Spinal cord (tissue), 10 donors: ENCODE results near the gene PSMB11. TPM values are rescaled to one million over a fixed set of nuclear protein-coding genes. Genes with fewer than 3 reads are reported as not detected.
"Not testable (repeated sequence)": the region's sequence is repeated elsewhere in the genome, so short reads cannot be mapped to it uniquely, and the experiment has no call there.

ENCODE experiments used
- DNase-seq, 6 donors: peaks; one replicate each; pipeline versions ENCODE4 v3.0.0 to v3.0.0-alpha.2; 2013 to 2015; ENCODE audit warnings: low spot score in 6 of 6, low read depth in 4 of 6
- H3K27ac ChIP-seq: one replicate; pipeline ENCODE4 v1.5.1; 2013; ENCODE audit warnings: low read depth, low read length, control low read depth
- H3K27me3 ChIP-seq: one replicate; pipeline ENCODE4 v1.6.1; 2013; ENCODE audit warnings: low read length; ENCODE audit not compliant: control insufficient read depth, insufficient read depth
- H3K36me3 ChIP-seq: one replicate; pipeline ENCODE4 v1.6.1; 2013; ENCODE audit warnings: low read length; ENCODE audit not compliant: control insufficient read depth, insufficient read depth
- H3K4me1 ChIP-seq: one replicate; pipeline ENCODE4 v1.6.1; 2013; ENCODE audit warnings: low read length; ENCODE audit not compliant: control insufficient read depth, insufficient read depth
- H3K4me3 ChIP-seq: one replicate; pipeline ENCODE4 v1.5.1; 2013; ENCODE audit warnings: low read depth, low read length, control low read depth
- H3K9me3 ChIP-seq: one replicate; pipeline ENCODE4 v1.6.1; 2013; ENCODE audit warnings: low read length; ENCODE audit not compliant: control insufficient read depth, insufficient read depth
- WGBS: methylation state at CpG from one replicate; pipeline ENCODE4 v1.1.5; 2013; ENCODE audit warnings: missing lambda C conversion rate; ENCODE audit not compliant: insufficient coverage; 5-methylcytosine and 5-hydroxymethylcytosine counted together
- polyA plus RNA-seq, 2 donors: library from polyadenylated mRNA; unstranded; fragments of 120-200 nt; gene quantifications; one replicate each; pipeline ENCODE4 v1.2.1, GENCODE V29; 2013; ENCODE audit not compliant: insufficient read length in 2 of 2
- total RNA-seq, 2 donors: library from RNA; depleted of rRNA in 1 of 2; stranded (reverse); fragments of 120-200 nt in 1 of 2; fragments of >200 nt in 1 of 2; gene quantifications; one replicate each; pipeline versions ENCODE4 v1.2.3 to v1.2.4, GENCODE V29; 2013 to 2014
- donor health status: healthy.

Gene PSMB11
- total and polyA plus RNA-seq, 4 donors, result not detected

- DNase-seq, result no peak
- H3K27ac ChIP-seq, result no peak overlapping the region
- H3K4me1 ChIP-seq, result peaks cover 23% of the 10 kb centered on the region
- H3K9me3 ChIP-seq, result no peaks in the 10 kb centered on the region
- H3K4me3 ChIP-seq, result no peak overlapping the region
- WGBS, result no CpG with 5 or more reads among the region's 3 CpGs
- H3K36me3 ChIP-seq, result peaks cover 9% of the 10 kb centered on the region
- no peaks in the 10 kb centered on the region for H3K27me3 ChIP-seq
These were observed 39.4 kb upstream of the PSMB11 start for GRCh38 chr14:23002592-23002991.

GRCh38 chr14:23004274-23004673, 37.7 kb upstream of the PSMB11 start:
- not testable (repeated sequence) for H3K4me3 ChIP-seq, H3K36me3 ChIP-seq, H3K27ac ChIP-seq, H3K9me3 ChIP-seq, DNase-seq, H3K27me3 ChIP-seq
- H3K4me1 ChIP-seq, result peaks cover 13% of the 10 kb centered on the region
- WGBS, result 100% methylated on average over 3 of the region's 4 CpGs

GRCh38 chr14:23005451-23006187, 36.4 kb upstream of the PSMB11 start:
- 79% methylated on average over 2 of the region's 3 CpGs for WGBS

GRCh38 chr14:23006188-23006534, 35.9 kb upstream of the PSMB11 start:
- no peaks in the 10 kb centered on the region for H3K36me3 ChIP-seq
- no peaks in the 10 kb centered on the region for H3K27me3 ChIP-seq
- no peak for DNase-seq
- H3K4me3 ChIP-seq, result peak overlapping the region; percentile 85
- peaks cover 13% of the 10 kb centered on the region for H3K4me1 ChIP-seq
- no peaks in the 10 kb centered on the region for H3K9me3 ChIP-seq
- no CpG with 5 or more reads among the region's 5 CpGs for WGBS
- H3K27ac ChIP-seq, result peak overlapping the region; percentile 97

More at GRCh38 chr14:23005451-23006187, 36.4 kb upstream of the PSMB11 start:
- Histone ChIP-seq H3K4me1 (peaks cover 13% of the 10 kb centered on the region), H3K27ac (no peak overlapping the region), H3K27me3 (no peaks in the 10 kb centered on the region), H3K36me3 (no peaks in the 10 kb centered on the region), H3K9me3 (no peaks in the 10 kb centered on the region), H3K4me3 (no peak overlapping the region)
- DNase-seq, result no peak

- H3K27ac ChIP-seq, result peak overlapping the region; percentile 97
- H3K9me3 ChIP-seq, result no peaks in the 10 kb centered on the region
- H3K4me1 ChIP-seq, result peaks cover 13% of the 10 kb centered on the region
- under 1% methylated on average over 61 of the region's 62 CpGs for WGBS
- H3K27me3 ChIP-seq, result no peaks in the 10 kb centered on the region
- H3K4me3 ChIP-seq, result peak overlapping the region; percentile 85
- DNase-seq, result peak; percentile 92 to 100 (median 98)
- no peaks in the 10 kb centered on the region for H3K36me3 ChIP-seq
These were observed 35.2 kb upstream of the PSMB11 start for GRCh38 chr14:23006544-23007419.

GRCh38 chr14:23008831-23009230, 33.2 kb upstream of the PSMB11 start:
- no peaks in the 10 kb centered on the region for H3K27me3 ChIP-seq
- H3K36me3 ChIP-seq, result no peaks in the 10 kb centered on the region
- peak overlapping the region; percentile 15 for H3K27ac ChIP-seq
- WGBS, result 40% methylated on average over 2 of the region's 3 CpGs
- DNase-seq, result peak in 1 of 6 donors; percentile 82
- H3K4me1 ChIP-seq, result peaks cover 13% of the 10 kb centered on the region
- H3K4me3 ChIP-seq, result no peak overlapping the region
- no peaks in the 10 kb centered on the region for H3K9me3 ChIP-seq

- Histone ChIP-seq H3K27me3 (no peaks in the 10 kb centered on the region), H3K4me1 (peaks cover 13% of the 10 kb centered on the region), H3K27ac (peak overlapping the region; percentile 72), H3K4me3 (peak overlapping the region; percentile 57), H3K9me3 (no peaks in the 10 kb centered on the region), H3K36me3 (no peaks in the 10 kb centered on the region)
- no CpG with 5 or more reads among the region's 8 CpGs for WGBS
- DNase-seq, result no peak
These were observed 32.5 kb upstream of the PSMB11 start for GRCh38 chr14:23009483-23009938.

- peaks cover 13% of the 10 kb centered on the region for H3K4me1 ChIP-seq
- DNase-seq, result peak in 2 of 6 donors; percentile 91 to 92
These were observed 31.9 kb upstream of the PSMB11 start, which contains the start of gene C14orf93 for GRCh38 chr14:23009939-23010726. C14orf93 (minus strand) TSS chr14:23010143; CDS start chr14:22999023, 11,120 bp downstream.

GRCh38 chr14:23013054-23013748, 28.8 kb upstream of the PSMB11 start:
- no peaks in the 10 kb centered on the region for H3K36me3 ChIP-seq
- H3K4me1 ChIP-seq, result no peaks in the 10 kb centered on the region
- H3K27ac ChIP-seq, result no peak overlapping the region
- DNase-seq, result no peak
- H3K4me3 ChIP-seq, result no peak overlapping the region
- H3K27me3 ChIP-seq, result no peaks in the 10 kb centered on the region
- no peaks in the 10 kb centered on the region for H3K9me3 ChIP-seq
- 87% methylated on average over 3 of the region's 6 CpGs for WGBS

More at GRCh38 chr14:23009939-23010726, 31.9 kb upstream of the PSMB11 start, which contains the start of gene C14orf93:
- H3K27me3 ChIP-seq, result no peaks in the 10 kb centered on the region
- peak within 1 kb of the TSS; percentile 75 for H3K27ac ChIP-seq
- H3K9me3 ChIP-seq, result no peaks in the 10 kb centered on the region
- 3% methylated on average over 40 of the region's 40 CpGs for WGBS
- H3K4me3 ChIP-seq, result peak within 1 kb of the TSS; percentile 57
- H3K36me3 ChIP-seq, result no peaks in the 10 kb centered on the region
